Activated naive CD8-positive, alpha-beta T cell treated with anti-CD3 and anti-CD28 coated beads for 36 hours (primary cell): ENCODE measurements around the gene RAB3D. TPM values are rescaled to one million over a fixed set of nuclear protein-coding genes. Genes with fewer than 3 reads are reported as not detected.

Source experiments
- DNase-seq: peaks from one replicate; pipeline ENCODE4 v3.0.0; 2021
- H3K27ac Mint-ChIP-seq: one replicate; pipeline ENCODE4 v1.8.0; 2022; ENCODE audit warnings: mild to moderate bottlenecking, moderate library complexity, mixed read lengths
- H3K27me3 Mint-ChIP-seq: one replicate; pipeline ENCODE4 v1.8.0; 2022; ENCODE audit warnings: mild to moderate bottlenecking, mixed read lengths
- H3K36me3 Mint-ChIP-seq: one replicate; pipeline ENCODE4 v1.8.0; 2021; ENCODE audit warnings: mild to moderate bottlenecking, mixed read lengths
- H3K4me1 Mint-ChIP-seq: one replicate; pipeline ENCODE4 v1.8.0; 2021; ENCODE audit warnings: mixed read lengths
- H3K4me3 Mint-ChIP-seq: one replicate; pipeline ENCODE4 v1.8.0; 2022; ENCODE audit warnings: mild to moderate bottlenecking, moderate library complexity, mixed read lengths
- H3K9me3 Mint-ChIP-seq: one replicate; pipeline ENCODE4 v1.8.0; 2022; ENCODE audit warnings: mixed read lengths
- total RNA-seq, 2 experiments: library from RNA; stranded (reverse); gene quantifications; one replicate each; pipeline ENCODE4 v1.2.3, GENCODE V29; 2021

RAB3D gene
- total RNA-seq, 2 experiments from 2014 or later = 3.2 to 4.2 TPM

GRCh38 chr19:11273989-11274388, 65.5 kb downstream of the RAB3D start:
- peaks cover 77% of the 10 kb centered on the region for H3K27me3 Mint-ChIP-seq

GRCh38 chr19:11273296-11273695, 66.2 kb downstream of the RAB3D start:
- H3K4me3 Mint-ChIP-seq = no peak overlapping the region
- H3K36me3 Mint-ChIP-seq = no peaks in the 10 kb centered on the region
- H3K4me1 Mint-ChIP-seq = no peaks in the 10 kb centered on the region
- H3K27ac Mint-ChIP-seq = no peak overlapping the region
- H3K27me3 Mint-ChIP-seq = peaks cover 79% of the 10 kb centered on the region
- H3K9me3 Mint-ChIP-seq = peaks cover 7% of the 10 kb centered on the region
- DNase-seq = no peak

More at GRCh38 chr19:11273989-11274388, 65.5 kb downstream of the RAB3D start:
- no peak for DNase-seq
- no peaks in the 10 kb centered on the region for H3K4me1 Mint-ChIP-seq
- peaks cover 7% of the 10 kb centered on the region for H3K9me3 Mint-ChIP-seq
- H3K27ac Mint-ChIP-seq = no peak overlapping the region
- H3K36me3 Mint-ChIP-seq = no peaks in the 10 kb centered on the region
- no peak overlapping the region for H3K4me3 Mint-ChIP-seq

Other genes starting within 250 kb of the RAB3D start
- 10 to 100 TPM; 54.4 TPM for gene SPC24, start 183.9 kb downstream of the RAB3D start, total RNA-seq
- gene KANK2, start 142.1 kb downstream of the RAB3D start, total RNA-seq = 1 to 10 TPM in 1 of 2 experiments, under 1 TPM in 1; 0.98 to 1.8 TPM
- not detected for gene ANGPTL8, start 100.0 kb downstream of the RAB3D start, total RNA-seq
- gene DOCK6, start 77.1 kb downstream of the RAB3D start, total RNA-seq = 1 to 10 TPM; 3.3 to 4.8 TPM
- gene TSPAN16, start 43.5 kb downstream of the RAB3D start, total RNA-seq = not detected
- 10 to 100 TPM; 20.1 to 22.5 TPM for gene TMEM205, start 6.6 kb upstream of the RAB3D start, total RNA-seq
- 1 to 10 TPM; 6.9 to 8.3 TPM for gene CCDC159, start 6.9 kb upstream of the RAB3D start, total RNA-seq
- 1 to 10 TPM in 1 of 2 experiments, under 1 TPM in 1; 0.70 to 1.2 TPM for gene PLPPR2, start 15.8 kb upstream of the RAB3D start, total RNA-seq
- gene SWSAP1, start 35.0 kb upstream of the RAB3D start, total RNA-seq = 1 to 10 TPM; 2.1 to 2.2 TPM
- 1 to 10 TPM; 3.6 to 4.5 TPM for gene EPOR, start 44.7 kb upstream of the RAB3D start, total RNA-seq
- not detected for gene RGL3, start 79.7 kb upstream of the RAB3D start, total RNA-seq
- gene ODAD3, start 95.5 kb upstream of the RAB3D start, total RNA-seq = under 1 TPM; 0.27 to 0.32 TPM
- 100 to 1,000 TPM; 212 to 222 TPM for gene PRKCSH, start 96.0 kb upstream of the RAB3D start, total RNA-seq
- gene ELAVL3, start 141.4 kb upstream of the RAB3D start, total RNA-seq = not detected
- gene ZNF653, start 166.2 kb upstream of the RAB3D start, total RNA-seq = 10 to 100 TPM; 12.9 to 13.1 TPM
- gene ECSIT, start 189.5 kb upstream of the RAB3D start, total RNA-seq = 10 to 100 TPM; 46.7 to 51.7 TPM
- gene CNN1, start 199.2 kb upstream of the RAB3D start, total RNA-seq = under 1 TPM in 1 of 2 experiments, not detected in 1; 0.36 TPM
- 10 to 100 TPM; 63.8 to 69.3 TPM for gene ELOF1, start 219.6 kb upstream of the RAB3D start, total RNA-seq
- gene ACP5, start 238.0 kb upstream of the RAB3D start, total RNA-seq = 1 to 10 TPM; 3.4 to 4.3 TPM